Astrocyte of the spinal cord (primary cell): Measurements from ENCODE around the gene PKIB.

Experiments
- DNase-seq: peaks from one replicate; pipeline ENCODE4 v3.0.0; 2011; ENCODE audit warnings: low read depth, low spot score
- H3K4me3 ChIP-seq: 2 replicates; pipeline ENCODE4 v1.5.1; 2011; ENCODE audit warnings: low read depth, mild to moderate bottlenecking, low read length, moderate library complexity
- CTCF ChIP-seq: IDR thresholded peaks from 2 replicates; pipeline ENCODE4 v1.5.1; 2012; ENCODE audit warnings: low read depth, mild to moderate bottlenecking, low read length, inconsistent platforms
- in situ Hi-C: cut with HindIII; loops from 2 replicates; pipeline ENCODE4 v1.10.0; 2017; ENCODE audit warnings: low sequenced_read_pairs

The PKIB gene

DNA sequence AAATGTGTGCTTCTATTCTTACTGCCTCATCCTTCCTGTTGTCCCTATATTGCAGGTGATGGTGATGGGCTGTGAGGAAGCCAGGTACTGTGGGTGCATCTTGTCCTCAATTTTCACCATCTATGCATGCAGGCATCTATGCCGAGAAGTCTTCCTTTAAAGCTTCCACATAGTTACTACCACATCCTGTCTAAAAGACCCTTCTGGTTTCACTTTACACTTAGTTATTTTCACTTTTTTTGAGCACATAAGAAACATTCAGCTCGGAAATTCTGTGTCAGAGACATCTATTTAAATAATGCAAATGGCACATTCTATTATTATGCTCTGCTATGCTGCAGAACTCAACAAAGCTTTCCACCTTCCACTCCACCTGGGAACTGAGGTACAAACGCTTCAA is 141.1 kb downstream of the PKIB start:
- no peak for TF ChIP-seq CTCF
- no peak overlapping the region for H3K4me3 ChIP-seq
- in situ Hi-C loops = no loop called here
- no peak for DNase-seq

DNA sequence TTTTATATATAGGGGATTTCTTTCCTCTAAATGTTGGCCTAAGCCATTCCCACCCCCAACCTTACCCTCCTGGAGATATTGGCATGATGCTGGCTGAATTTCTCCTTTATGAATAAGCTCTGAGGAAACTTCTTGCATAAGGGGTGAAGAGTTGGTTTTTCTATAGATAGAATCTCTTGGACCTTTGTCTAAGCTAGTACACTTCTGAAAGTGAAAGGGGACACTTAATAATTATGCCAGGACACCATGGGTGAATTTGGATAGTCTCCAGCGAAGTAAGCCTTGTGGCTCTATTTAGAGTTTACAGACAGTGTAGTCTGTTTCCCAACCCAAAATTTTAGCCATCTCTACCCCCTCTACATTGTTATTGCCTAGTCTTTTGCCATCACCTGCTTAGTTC is 142.3 kb downstream of the PKIB start:
- no peak for DNase-seq
- no peak overlapping the region for H3K4me3 ChIP-seq
- in situ Hi-C loops = no loop called here
- TF ChIP-seq CTCF = no peak

GRCh38 chr6:122753000-122753687 is 142.9 kb downstream of the PKIB start:
- in situ Hi-C loops = no loop called here
- no peak for DNase-seq
- TF ChIP-seq CTCF = no peak
- H3K4me3 ChIP-seq = no peak overlapping the region

- no peak overlapping the region for H3K4me3 ChIP-seq
- DNase-seq = peak; percentile 60
- TF ChIP-seq CTCF = no peak
- in situ Hi-C loops = no loop called here
Observed at GRCh38 chr6:122753688-122754056, 143.5 kb downstream of the PKIB start.

GRCh38 chr6:122754191-122754731 is 144.1 kb downstream of the PKIB start:
- no peak overlapping the region for H3K4me3 ChIP-seq
- no peak for TF ChIP-seq CTCF
- in situ Hi-C loops = no loop called here
- DNase-seq = no peak

DNA sequence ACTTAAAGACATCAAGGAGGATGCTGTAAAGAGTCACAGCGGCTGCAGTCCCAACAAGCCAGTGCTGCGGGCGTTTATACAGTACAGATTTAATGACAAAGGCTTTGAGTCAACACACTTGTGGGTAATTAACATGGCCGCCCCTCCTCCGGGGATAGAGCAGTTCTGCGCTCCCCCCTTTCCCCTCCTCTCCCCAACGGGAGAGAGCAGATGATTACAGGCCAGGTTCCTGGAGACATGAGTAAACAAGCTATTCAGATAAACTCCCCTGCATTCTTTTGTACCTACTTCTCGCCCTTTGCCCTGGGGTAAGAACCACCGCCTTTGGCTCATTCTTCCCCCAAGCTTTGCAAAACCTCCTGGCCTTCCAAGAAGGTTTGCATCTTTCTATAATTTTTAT is 145.7 kb downstream of the PKIB start:
- no peak for TF ChIP-seq CTCF
- no peak overlapping the region for H3K4me3 ChIP-seq
- DNase-seq = no peak
- in situ Hi-C loops = no loop called here
